Nephron (organoid): ENCODE data around the gene TSPAN17.

Experiments used
- H3K27ac Mint-ChIP-seq, 3 experiments: 2 replicates each; pipeline ENCODE4 v1.8.0; 2020; ENCODE audit warnings: mixed read lengths in 3 of 3, mild to moderate bottlenecking in 2 of 3, moderate library complexity in 1 of 3
- H3K27me3 Mint-ChIP-seq: 2 replicates; pipeline ENCODE4 v1.8.0; 2021; ENCODE audit warnings: low read depth, mild to moderate bottlenecking, moderate library complexity, mixed read lengths
- H3K36me3 Mint-ChIP-seq: 2 replicates; pipeline ENCODE4 v1.8.0; 2020; ENCODE audit warnings: low read depth, mixed read lengths
- H3K4me1 Mint-ChIP-seq: 2 replicates; pipeline ENCODE4 v1.8.0; 2020; ENCODE audit warnings: mixed read lengths
- H3K4me3 Mint-ChIP-seq, 3 experiments: 2 replicates each; pipeline ENCODE4 v1.8.0; 2020; ENCODE audit warnings: mild to moderate bottlenecking in 3 of 3, mixed read lengths in 3 of 3, moderate library complexity in 2 of 3
- H3K9me3 Mint-ChIP-seq: 2 replicates; pipeline ENCODE4 v1.8.0; 2020; ENCODE audit warnings: mixed read lengths
- TF ChIP-seq, protein P1 (sequence below), 3 experiments: fragments of 200-600 bp; sonication (generic); IDR thresholded peaks; one replicate each; pipeline ENCODE4 v1.5.0; 2021; ENCODE audit warnings: antibody characterized with exemption in 3 of 3; ENCODE audit not compliant: unreplicated experiment in 3 of 3

Gene TSPAN17

DNA sequence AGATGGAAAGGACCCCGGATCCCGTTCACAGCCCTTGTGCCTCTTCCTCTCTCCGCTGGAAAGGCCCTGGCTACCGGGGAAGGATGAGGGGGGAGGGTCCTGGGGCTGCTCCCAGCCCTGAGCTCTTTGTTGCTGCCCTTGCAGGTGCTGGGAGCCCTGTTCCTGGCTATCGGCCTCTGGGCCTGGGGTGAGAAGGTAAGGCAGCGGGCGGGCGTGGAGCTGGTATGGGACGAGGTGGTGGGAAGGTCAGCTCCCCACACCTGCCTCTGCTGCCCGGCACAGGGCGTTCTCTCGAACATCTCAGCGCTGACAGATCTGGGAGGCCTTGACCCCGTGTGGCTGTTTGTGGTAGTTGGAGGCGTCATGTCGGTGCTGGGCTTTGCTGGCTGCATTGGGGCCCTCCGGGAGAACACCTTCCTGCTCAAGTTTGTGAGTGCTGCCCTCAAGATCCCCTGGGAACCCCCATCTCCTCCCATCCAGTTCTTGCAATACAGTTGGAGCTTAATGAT lies 4.2 kb downstream of the TSPAN17 start:
- H3K4me3 Mint-ChIP-seq, result peak overlapping the region in 1 of 3 experiments; percentile 47
- TF ChIP-seq, protein P1, sequence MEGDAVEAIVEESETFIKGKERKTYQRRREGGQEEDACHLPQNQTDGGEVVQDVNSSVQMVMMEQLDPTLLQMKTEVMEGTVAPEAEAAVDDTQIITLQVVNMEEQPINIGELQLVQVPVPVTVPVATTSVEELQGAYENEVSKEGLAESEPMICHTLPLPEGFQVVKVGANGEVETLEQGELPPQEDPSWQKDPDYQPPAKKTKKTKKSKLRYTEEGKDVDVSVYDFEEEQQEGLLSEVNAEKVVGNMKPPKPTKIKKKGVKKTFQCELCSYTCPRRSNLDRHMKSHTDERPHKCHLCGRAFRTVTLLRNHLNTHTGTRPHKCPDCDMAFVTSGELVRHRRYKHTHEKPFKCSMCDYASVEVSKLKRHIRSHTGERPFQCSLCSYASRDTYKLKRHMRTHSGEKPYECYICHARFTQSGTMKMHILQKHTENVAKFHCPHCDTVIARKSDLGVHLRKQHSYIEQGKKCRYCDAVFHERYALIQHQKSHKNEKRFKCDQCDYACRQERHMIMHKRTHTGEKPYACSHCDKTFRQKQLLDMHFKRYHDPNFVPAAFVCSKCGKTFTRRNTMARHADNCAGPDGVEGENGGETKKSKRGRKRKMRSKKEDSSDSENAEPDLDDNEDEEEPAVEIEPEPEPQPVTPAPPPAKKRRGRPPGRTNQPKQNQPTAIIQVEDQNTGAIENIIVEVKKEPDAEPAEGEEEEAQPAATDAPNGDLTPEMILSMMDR (IDR thresholded peaks at IDR 0.05; ENCODE audit: unreplicated experiment in 3 of 3), result no peak
- no peaks in the 10 kb centered on the region for H3K27me3 Mint-ChIP-seq
- H3K9me3 Mint-ChIP-seq, result no peaks in the 10 kb centered on the region
- peaks cover 5% of the 10 kb centered on the region for H3K36me3 Mint-ChIP-seq
- H3K4me1 Mint-ChIP-seq, result peaks cover 24% of the 10 kb centered on the region
- no peak overlapping the region for H3K27ac Mint-ChIP-seq

DNA sequence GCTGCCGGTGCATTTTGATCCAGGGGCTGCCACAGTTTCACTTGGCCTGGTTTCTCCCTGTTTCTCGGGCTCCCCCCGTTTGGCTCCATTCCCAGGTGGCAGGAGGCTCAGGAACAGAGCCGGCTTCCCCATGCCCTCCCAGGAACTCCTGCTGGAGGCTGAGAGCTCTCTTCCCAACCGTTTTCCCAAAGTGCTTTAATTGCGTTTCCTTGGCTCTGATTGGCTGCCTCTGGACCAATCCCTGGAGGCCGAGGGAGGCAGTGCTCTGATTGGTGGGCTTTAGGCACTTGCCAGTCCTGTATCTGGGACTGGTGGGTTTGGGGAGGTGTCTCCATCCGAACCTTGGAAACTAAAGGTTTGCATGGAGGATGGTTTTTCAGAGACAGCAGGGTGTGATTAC lies 4.9 kb downstream of the TSPAN17 start:
- TF ChIP-seq, protein P1 (IDR thresholded peaks at IDR 0.05; ENCODE audit: unreplicated experiment in 3 of 3), result no peak
- no peak overlapping the region for H3K27ac Mint-ChIP-seq
- H3K27me3 Mint-ChIP-seq, result no peaks in the 10 kb centered on the region
- H3K4me1 Mint-ChIP-seq, result peaks cover 24% of the 10 kb centered on the region
- H3K9me3 Mint-ChIP-seq, result no peaks in the 10 kb centered on the region
- H3K36me3 Mint-ChIP-seq, result peaks cover 5% of the 10 kb centered on the region
- H3K4me3 Mint-ChIP-seq, result no peak overlapping the region

DNA sequence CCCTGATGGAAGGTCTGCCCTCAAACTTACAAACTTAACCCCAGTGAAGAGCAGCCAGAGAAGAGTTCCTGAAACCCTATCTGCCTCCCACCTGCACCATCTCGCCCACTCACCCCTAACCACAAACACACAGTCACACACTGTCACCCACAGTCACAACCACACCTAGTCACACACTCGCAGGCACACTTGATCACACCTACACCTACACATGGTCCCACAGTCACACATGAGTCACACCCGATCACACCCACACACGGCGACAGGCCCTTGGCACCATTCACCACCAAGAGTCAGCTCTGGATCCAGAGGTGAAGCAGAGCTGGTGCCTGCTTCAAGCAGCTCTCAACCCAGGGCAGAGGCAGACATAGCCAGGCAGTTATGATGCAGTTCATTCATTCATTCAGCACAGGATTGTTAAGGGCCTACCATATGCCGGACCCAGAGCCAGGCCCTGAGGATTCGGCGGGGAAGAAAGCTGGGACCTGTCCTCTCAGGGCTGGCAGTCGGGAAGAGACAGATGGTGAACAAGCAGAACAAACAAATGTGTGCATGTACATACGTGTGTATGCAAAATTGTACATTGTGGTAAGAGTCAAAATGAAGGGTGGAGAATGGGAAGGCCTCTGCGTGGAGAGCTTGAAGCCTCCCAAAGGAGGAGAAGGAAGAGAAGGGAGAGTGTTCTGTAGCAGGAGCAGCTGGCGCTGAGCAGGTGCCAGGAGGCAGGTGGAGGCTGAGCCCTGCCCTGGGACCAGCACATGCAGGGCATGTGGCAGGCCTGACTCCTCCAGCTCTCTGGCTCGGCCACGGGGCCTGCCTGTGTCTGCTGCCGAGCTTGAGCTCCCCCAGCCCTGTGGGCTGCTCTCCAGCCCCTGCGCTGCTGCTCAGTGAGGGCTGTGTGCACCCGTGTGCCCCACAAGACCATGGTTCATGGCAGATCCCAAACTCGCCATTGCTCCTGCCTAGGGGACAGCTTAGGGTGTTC lies 6.4 kb downstream of the TSPAN17 start:
- peaks cover 26% of the 10 kb centered on the region for H3K4me1 Mint-ChIP-seq
- H3K27ac Mint-ChIP-seq, result no peak overlapping the region
- H3K4me3 Mint-ChIP-seq, result no peak overlapping the region
- peaks cover 6% of the 10 kb centered on the region for H3K27me3 Mint-ChIP-seq
- peaks cover 8% of the 10 kb centered on the region for H3K36me3 Mint-ChIP-seq
- TF ChIP-seq, protein P1 (IDR thresholded peaks at IDR 0.05; ENCODE audit: unreplicated experiment in 3 of 3), result no peak
- no peaks in the 10 kb centered on the region for H3K9me3 Mint-ChIP-seq

DNA sequence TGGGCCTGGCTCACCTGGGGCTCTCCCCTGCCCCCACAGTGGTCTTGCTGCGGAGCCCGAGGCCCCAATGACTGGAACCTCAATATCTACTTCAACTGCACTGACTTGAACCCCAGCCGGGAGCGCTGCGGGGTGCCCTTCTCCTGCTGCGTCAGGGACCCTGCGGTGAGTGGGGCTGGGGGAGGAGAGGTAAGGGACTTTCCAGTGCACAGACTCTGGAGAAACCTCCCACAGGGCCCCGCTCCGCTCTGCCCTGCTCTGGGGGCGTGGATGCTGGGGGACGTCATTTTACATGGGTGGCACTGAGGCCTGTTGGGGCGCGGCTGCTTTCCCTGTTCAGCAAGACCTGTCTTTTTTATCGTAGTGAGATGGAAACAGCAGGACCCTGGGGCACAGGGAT lies 7.6 kb downstream of the TSPAN17 start:
- TF ChIP-seq, protein P1 (IDR thresholded peaks at IDR 0.05; ENCODE audit: unreplicated experiment in 3 of 3), result no peak
- H3K4me1 Mint-ChIP-seq, result peaks cover 21% of the 10 kb centered on the region
- H3K36me3 Mint-ChIP-seq, result peaks cover 8% of the 10 kb centered on the region

DNA sequence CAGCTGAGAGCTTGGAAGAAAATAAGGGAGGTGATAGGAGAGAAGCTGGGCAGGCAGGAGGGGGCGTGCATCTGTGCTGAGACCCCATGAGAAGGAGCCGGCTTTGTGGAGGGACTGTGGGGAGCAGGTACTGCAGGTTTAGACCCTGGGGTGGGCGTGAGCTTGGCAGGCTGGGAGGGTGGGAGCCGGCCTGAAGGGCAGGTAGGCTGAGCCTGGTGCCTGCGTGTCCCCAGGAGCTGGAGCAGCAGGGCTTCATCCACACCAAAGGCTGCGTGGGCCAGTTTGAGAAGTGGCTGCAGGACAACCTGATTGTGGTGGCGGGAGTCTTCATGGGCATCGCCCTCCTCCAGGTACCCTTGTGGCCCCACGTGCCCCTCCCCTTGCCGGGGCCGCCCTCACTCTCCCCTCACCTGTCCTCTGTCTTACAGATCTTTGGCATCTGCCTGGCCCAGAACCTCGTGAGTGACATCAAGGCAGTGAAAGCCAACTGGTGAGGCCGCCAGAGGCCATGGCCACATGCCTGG lies 9.2 kb downstream of the TSPAN17 start:
- peaks cover 11% of the 10 kb centered on the region for H3K27me3 Mint-ChIP-seq
- TF ChIP-seq, protein P1 (IDR thresholded peaks at IDR 0.05; ENCODE audit: unreplicated experiment in 3 of 3), result no peak
- no peaks in the 10 kb centered on the region for H3K9me3 Mint-ChIP-seq
- peaks cover 21% of the 10 kb centered on the region for H3K4me1 Mint-ChIP-seq
- peaks cover 8% of the 10 kb centered on the region for H3K36me3 Mint-ChIP-seq
- H3K4me3 Mint-ChIP-seq, result no peak overlapping the region
- H3K27ac Mint-ChIP-seq, result no peak overlapping the region

More for the DNA sequence above, 7.6 kb downstream of the TSPAN17 start:
- Mint-ChIP-seq H3K9me3 (no peaks in the 10 kb centered on the region), H3K27ac (peak overlapping the region in 1 of 3 experiments; percentile 7), H3K4me3 (no peak overlapping the region), H3K27me3 (peaks cover 11% of the 10 kb centered on the region)
